NOMO-1 (cell line): ENCODE results near the gene NFE2L2.
"Not testable (repeated sequence)": the region's sequence is repeated elsewhere in the genome, so short reads cannot be mapped to it uniquely, and the experiment has no call there.

Source experiments
- DNase-seq, 2 experiments: peaks; one replicate each; lab custom pipeline; 2025; ENCODE audit not compliant: unreplicated experiment in 2 of 2; lab: John Stamatoyannopoulos, UW

NFE2L2 gene

DNA sequence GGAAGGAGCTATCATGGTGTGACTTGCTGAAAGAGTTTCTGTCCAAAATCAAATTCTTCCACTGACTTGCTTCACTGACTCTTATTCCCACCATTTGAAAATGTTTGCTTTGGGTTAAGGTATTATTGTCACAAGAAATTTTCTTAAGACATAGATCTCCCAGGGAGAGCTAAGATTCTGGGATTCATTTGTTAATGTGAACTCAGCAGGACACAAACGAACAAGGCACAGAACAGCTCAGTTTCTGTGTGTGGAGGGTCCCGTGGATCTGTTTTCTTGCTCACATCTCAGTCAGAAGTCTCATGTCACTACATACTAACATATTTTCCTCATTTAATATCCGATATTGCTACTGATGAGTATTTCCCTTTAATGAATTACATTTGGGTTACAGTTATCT, 60.1 kb downstream of the NFE2L2 start:
- no peak for DNase-seq

GRCh38 chr2:177201919-177202346, 62.6 kb downstream of the NFE2L2 start:
- no peak for DNase-seq

- not testable (repeated sequence) for DNase-seq
These were observed 64.1 kb downstream of the NFE2L2 start for GRCh38 chr2:177200419-177200818.

GRCh38 chr2:177195194-177195593, 69.3 kb downstream of the NFE2L2 start:
- no peak for DNase-seq

DNA sequence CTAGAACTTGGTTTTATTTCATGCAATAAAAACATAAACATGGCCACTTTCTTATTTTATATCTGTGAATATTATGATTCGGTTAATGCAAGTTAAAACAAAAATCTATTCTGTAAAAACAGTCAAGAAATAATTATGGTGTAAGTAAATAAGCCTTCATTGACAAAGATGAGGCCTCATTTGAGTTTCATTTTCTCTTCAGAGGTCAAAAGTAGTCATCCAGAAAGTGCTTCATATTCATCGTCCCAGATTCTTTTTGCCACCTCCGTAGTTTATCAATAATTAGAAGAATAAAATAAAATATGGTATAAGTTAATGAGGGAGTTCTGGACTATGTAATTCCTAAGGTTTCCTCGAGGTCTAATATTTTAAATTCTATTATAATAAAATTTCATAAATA, 71.3 kb downstream of the NFE2L2 start:
- DNase-seq: no peak

DNA sequence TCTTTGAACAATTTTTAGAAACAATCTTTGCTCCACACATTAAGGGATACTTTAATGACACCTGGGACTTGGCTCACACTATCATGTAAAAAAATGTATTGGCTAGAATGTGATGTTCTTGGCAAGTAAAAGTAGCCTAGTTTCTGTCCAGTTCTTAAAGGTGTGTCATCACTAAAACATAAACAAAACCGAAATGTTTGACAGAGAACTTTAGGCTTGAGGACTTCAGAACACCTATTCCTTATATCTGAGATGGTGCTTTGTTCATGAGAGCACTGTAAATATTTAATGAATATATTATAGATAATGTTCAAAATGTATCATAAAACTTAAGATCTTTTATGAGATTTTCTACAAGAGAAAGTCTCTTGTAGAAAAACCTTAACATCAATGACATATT, 71.7 kb downstream of the NFE2L2 start:
- no peak for DNase-seq

GRCh38 chr2:177190941-177191340, 73.6 kb downstream of the NFE2L2 start:
- no peak for DNase-seq

GRCh38 chr2:177188482-177189469, 75.8 kb downstream of the NFE2L2 start:
- DNase-seq: no peak

GRCh38 chr2:177187631-177188312, 76.8 kb downstream of the NFE2L2 start:
- no peak for DNase-seq

DNA sequence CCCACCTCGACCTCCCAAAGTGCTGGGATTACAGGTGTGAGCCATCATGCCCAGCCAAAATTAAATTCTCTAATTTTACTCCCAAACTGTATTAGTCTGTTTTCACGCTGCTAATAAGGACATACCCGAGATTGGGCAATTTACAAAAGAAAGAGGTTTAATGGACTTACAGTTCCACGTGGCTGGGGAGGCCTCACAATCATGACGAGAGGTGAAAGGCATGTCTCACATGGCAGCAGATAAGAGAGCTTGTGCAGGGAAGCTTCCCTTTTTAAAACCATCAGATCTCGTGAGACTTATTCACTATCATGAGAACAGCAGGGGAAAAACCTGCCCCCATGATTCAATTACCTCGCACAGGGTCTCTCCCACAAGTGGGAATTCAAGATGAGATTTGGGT, 78.5 kb downstream of the NFE2L2 start:
- not testable (repeated sequence) for DNase-seq

DNA sequence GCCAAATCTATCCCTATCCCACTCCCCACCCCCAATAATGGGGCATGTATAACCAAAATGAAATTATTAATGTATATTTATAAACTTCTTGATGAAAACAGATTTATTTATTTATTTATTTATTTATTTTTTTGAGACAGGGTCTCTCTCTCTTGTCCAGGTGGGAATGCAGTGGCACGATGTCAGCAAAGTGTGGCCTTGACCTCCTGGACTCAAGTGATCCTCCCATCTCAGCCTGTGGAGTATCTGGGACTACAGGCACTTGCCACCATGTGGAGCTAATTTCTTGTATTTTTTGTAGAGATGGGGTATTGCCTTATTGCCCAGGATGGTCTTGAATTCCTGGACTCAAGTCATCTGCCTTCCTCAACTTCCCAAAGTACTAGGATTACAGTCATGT, 79.9 kb downstream of the NFE2L2 start:
- DNase-seq: no peak

DNA sequence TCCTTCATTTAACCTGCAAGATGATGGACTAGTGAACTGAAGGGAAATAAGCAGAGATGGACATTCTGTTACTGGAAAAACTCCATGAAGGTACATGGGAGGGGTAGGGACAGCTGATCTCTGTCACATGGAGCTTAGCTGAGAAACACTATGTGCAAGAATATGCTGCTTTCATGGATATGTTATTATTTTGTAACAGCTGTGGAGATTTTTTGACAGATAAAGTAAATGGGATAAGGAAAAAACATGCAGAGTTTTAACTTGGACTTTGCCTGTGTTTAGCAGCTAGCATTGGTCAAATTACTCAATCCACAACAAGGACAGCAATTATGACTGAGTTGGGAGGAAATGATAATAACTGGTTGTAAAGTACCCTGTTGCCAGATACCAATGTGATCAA, 80.7 kb downstream of the NFE2L2 start:
- DNase-seq: peak in 1 of 2 experiments; percentile 11
